CD4-positive, alpha-beta T cell treated with Interleukin-12 subunit alpha and Interleukin-12 subunit beta, for 1 hour (primary cell): ENCODE data around the gene SENP2.
"Not testable (repeated sequence)": the region's sequence is repeated elsewhere in the genome, so short reads cannot be mapped to it uniquely, and the experiment has no call there.

ENCODE experiments used
- DNase-seq: peaks from one replicate; pipeline ENCODE4 v3.0.0-alpha.2; 2020

Gene SENP2

GRCh38 chr3:185649414-185649813 is 63.3 kb downstream of the SENP2 start:
- no peak for DNase-seq

- no peak for DNase-seq
Observed at GRCh38 chr3:185651971-185652370, 65.9 kb downstream of the SENP2 start.

- DNase-seq = no peak
Observed at GRCh38 chr3:185653949-185654757, 68.1 kb downstream of the SENP2 start.

- DNase-seq = no peak
Observed at GRCh38 chr3:185654758-185655145, 68.7 kb downstream of the SENP2 start.

- DNase-seq = no peak
Observed at GRCh38 chr3:185655426-185656320, 69.6 kb downstream of the SENP2 start.

GRCh38 chr3:185656321-185656840 is 70.3 kb downstream of the SENP2 start:
- no peak for DNase-seq

GRCh38 chr3:185657211-185657610 is 71.1 kb downstream of the SENP2 start:
- no peak for DNase-seq

GRCh38 chr3:185657691-185658503 is 71.8 kb downstream of the SENP2 start:
- DNase-seq = no peak

- DNase-seq = no peak
Observed at GRCh38 chr3:185658504-185658912, 72.4 kb downstream of the SENP2 start.

- no peak for DNase-seq
Observed at GRCh38 chr3:185658943-185659342, 72.8 kb downstream of the SENP2 start.

- peak; percentile 63 for DNase-seq
Observed at GRCh38 chr3:185659942-185660921, 74.1 kb downstream of the SENP2 start.

- not testable (repeated sequence) for DNase-seq
Observed at GRCh38 chr3:185661296-185661695, 75.2 kb downstream of the SENP2 start.

GRCh38 chr3:185661772-185662171 is 75.7 kb downstream of the SENP2 start:
- no peak for DNase-seq

- no peak for DNase-seq
Observed at GRCh38 chr3:185663929-185664328, 77.8 kb downstream of the SENP2 start.

GRCh38 chr3:185667574-185667973 is 81.5 kb downstream of the SENP2 start:
- no peak for DNase-seq

GRCh38 chr3:185677146-185677829 is 91.2 kb downstream of the SENP2 start:
- no peak for DNase-seq

- no peak for DNase-seq
Observed at GRCh38 chr3:185678027-185678426, 91.9 kb downstream of the SENP2 start.

- no peak for DNase-seq
Observed at GRCh38 chr3:185680231-185680630, 94.1 kb downstream of the SENP2 start.
